H1 (cell line): Measurements from ENCODE around the gene RXRA. TPM values are rescaled to one million over a fixed set of nuclear protein-coding genes. Genes with fewer than 3 reads are reported as not detected.

Source experiments
- CTCF ChIA-PET: fragments of 300-600 bp; sonication (Branson Sonifier 250); formaldehyde crosslinking; loops from one replicate; lab custom pipeline; 2021; ENCODE audit not compliant: partially characterized antibody; lab: Charles Lee
- POLR2A ChIA-PET: fragments of 300-600 bp; sonication (Branson Sonifier 250); formaldehyde crosslinking; loops from one replicate; lab custom pipeline; 2021; ENCODE audit warnings: inconsistent platforms; ENCODE audit not compliant: partially characterized antibody; lab: Charles Lee
- DNase-seq, 2 experiments: peaks; one replicate each; pipeline versions ENCODE4 v3.0.0 to v3.0.0-alpha.2; 2010 to 2022; ENCODE audit warnings: low spot score in 2 of 2, low read depth in 1 of 2, mixed read lengths in 1 of 2
- FAIRE-seq: peaks from 2 replicates; lab custom pipeline; 2011; peaks lifted over from hg19 to GRCh38; lab: Jason Lieb, UNC
- H2AFZ ChIP-seq: 2 replicates; pipeline ENCODE4 v1.8.1; 2012; ENCODE audit warnings: low read length, inconsistent platforms
- H2AK5ac ChIP-seq: 2 replicates; pipeline ENCODE4 v1.6.1; 2013; ENCODE audit warnings: low read depth, low read length
- H2BK120ac ChIP-seq: replicated peaks from 2 replicates; pipeline ENCODE3; 2013; ENCODE audit warnings: low read depth, low read length, inconsistent platforms
- H2BK12ac ChIP-seq: 2 replicates; pipeline ENCODE4 v1.6.1; 2013; ENCODE audit warnings: low read depth, low read length
- H2BK15ac ChIP-seq: 2 replicates; pipeline ENCODE4 v1.6.1; 2013; ENCODE audit warnings: low read length
- H2BK20ac ChIP-seq: 2 replicates; pipeline ENCODE4 v1.6.1; 2013; ENCODE audit warnings: low read length
- H2BK5ac ChIP-seq: 2 replicates; pipeline ENCODE4 v1.6.1; 2013; ENCODE audit warnings: low read depth, low read length
- H3K14ac ChIP-seq: 2 replicates; pipeline ENCODE4 v1.6.1; 2013; ENCODE audit warnings: inconsistent platforms; ENCODE audit not compliant: insufficient read length
- H3K18ac ChIP-seq: 2 replicates; pipeline ENCODE4 v1.6.1; 2013; ENCODE audit warnings: low read length; ENCODE audit errors: extremely low read depth
- H3K23ac ChIP-seq: 2 replicates; pipeline ENCODE4 v1.6.1; 2013; ENCODE audit warnings: inconsistent platforms; ENCODE audit not compliant: insufficient read length
- H3K23me2 ChIP-seq: 2 replicates; pipeline ENCODE4 v1.6.1; 2013; ENCODE audit warnings: low read depth, low read length
- H3K27ac ChIP-seq: 2 replicates; pipeline ENCODE4 v1.6.1; 2011; ENCODE audit warnings: low read depth, low read length, inconsistent platforms
- H3K27me3 ChIP-seq, 4 experiments: replicated peaks in 1 of 4; 1 replicate in 1 of 4; 2 replicates in 3 of 4; pipeline versions ENCODE4 v1.6.1 to v1.8.1; 2011 to 2013; ENCODE audit warnings: low read length in 3 of 4, mild to moderate bottlenecking in 3 of 4, inconsistent platforms in 2 of 4, mixed read lengths in 2 of 4, moderate library complexity in 1 of 4; ENCODE audit not compliant: control insufficient read depth in 3 of 4, insufficient read depth in 3 of 4; ENCODE audit errors: extremely low read depth in 1 of 4
- H3K36me3 ChIP-seq, 4 experiments: 2 replicates each; pipeline versions ENCODE4 v1.6.1 to v1.8.1; 2011 to 2013; ENCODE audit warnings: mild to moderate bottlenecking in 4 of 4, low read length in 3 of 4, moderate library complexity in 2 of 4, control low read depth in 1 of 4, inconsistent platforms in 1 of 4; ENCODE audit not compliant: insufficient read depth in 4 of 4, control insufficient read depth in 2 of 4
- H3K4ac ChIP-seq: replicated peaks from 2 replicates; pipeline ENCODE3; 2013; ENCODE audit warnings: low read length, low read depth, mixed read lengths, inconsistent platforms; ENCODE audit not compliant: insufficient read length
- H3K4me1 ChIP-seq, 4 experiments: replicated peaks in 1 of 4; 1 replicate in 1 of 4; 2 replicates in 3 of 4; pipeline versions ENCODE4 v1.6.1 to v1.8.1; 2011 to 2013; ENCODE audit warnings: low read length in 3 of 4, inconsistent platforms in 2 of 4, mixed read lengths in 1 of 4; ENCODE audit not compliant: insufficient read depth in 4 of 4, control insufficient read depth in 3 of 4
- H3K4me2 ChIP-seq, 2 experiments: 2 replicates each; pipeline versions ENCODE4 v1.6.1 to v1.8.1; 2011 to 2013; ENCODE audit warnings: low read depth in 2 of 2, low read length in 2 of 2, control low read depth in 1 of 2, inconsistent platforms in 1 of 2, mild to moderate bottlenecking in 1 of 2; ENCODE audit not compliant: insufficient read depth in 1 of 2
- H3K4me3 ChIP-seq, 4 experiments: fragments of 200-600, 300-600 bp in 1 of 4; sonication (generic), shearing (Covaris generic), sonication (Bioruptor Twin) in 1 of 4; 2 replicates each; pipeline versions ENCODE4 v1.5.1 to v1.8.1; 2011 to 2016; ENCODE audit warnings: low read length in 4 of 4, low read depth in 3 of 4, control low read depth in 2 of 4, inconsistent platforms in 2 of 4, mild to moderate bottlenecking in 2 of 4, mixed read lengths in 1 of 4, moderate library complexity in 1 of 4; ENCODE audit not compliant: insufficient read depth in 2 of 4; ENCODE audit errors: extremely low read depth in 1 of 4
- H3K56ac ChIP-seq: replicated peaks from 2 replicates; pipeline ENCODE3; 2013; ENCODE audit warnings: low read depth, mild to moderate bottlenecking, mixed read lengths, low read length, inconsistent platforms; ENCODE audit not compliant: insufficient read length
- H3K79me1 ChIP-seq: 2 replicates; pipeline ENCODE4 v1.6.1; 2013; ENCODE audit warnings: low read depth, low read length, control low read depth
- H3K79me2 ChIP-seq, 2 experiments: 2 replicates each; pipeline versions ENCODE4 v1.6.1 to v1.8.1; 2012 to 2013; ENCODE audit warnings: low read length in 2 of 2, mild to moderate bottlenecking in 2 of 2, inconsistent platforms in 1 of 2; ENCODE audit not compliant: insufficient read depth in 2 of 2, control insufficient read depth in 1 of 2
- H3K9ac ChIP-seq, 4 experiments: replicated peaks in 1 of 4; 1 replicate in 1 of 4; 2 replicates in 3 of 4; pipeline versions ENCODE4 v1.6.1 to v1.8.1; 2011 to 2013; ENCODE audit warnings: low read depth in 3 of 4, low read length in 3 of 4, control low read depth in 2 of 4, mild to moderate bottlenecking in 2 of 4, moderate library complexity in 2 of 4, inconsistent platforms in 1 of 4; ENCODE audit errors: extremely low read depth in 1 of 4
- H3K9me3 ChIP-seq, 2 experiments: 2 replicates each; pipeline versions ENCODE4 v1.6.1 to v1.8.1; 2012 to 2013; ENCODE audit warnings: mild to moderate bottlenecking in 2 of 2, moderate library complexity in 2 of 2, control low read depth in 1 of 2, inconsistent platforms in 1 of 2, low read depth in 1 of 2, low read length in 1 of 2, mixed read lengths in 1 of 2; ENCODE audit not compliant: insufficient read depth in 2 of 2
- H4K20me1 ChIP-seq, 2 experiments: replicated peaks in 1 of 2; 2 replicates each; pipeline versions ENCODE3 to v1.8.1; 2011 to 2013; ENCODE audit warnings: inconsistent platforms in 2 of 2, low read length in 2 of 2, mild to moderate bottlenecking in 1 of 2; ENCODE audit not compliant: insufficient read depth in 2 of 2, control insufficient read depth in 1 of 2
- H4K5ac ChIP-seq: 2 replicates; pipeline ENCODE4 v1.6.1; 2013; ENCODE audit warnings: low read length, low read depth, mixed read lengths, inconsistent platforms; ENCODE audit not compliant: insufficient read length
- H4K8ac ChIP-seq: 2 replicates; pipeline ENCODE4 v1.8.0; 2013; ENCODE audit warnings: mild to moderate bottlenecking, moderate library complexity, low read length, inconsistent platforms; ENCODE audit not compliant: insufficient read depth; ENCODE audit errors: extremely low read depth
- H4K91ac ChIP-seq: replicated peaks from 2 replicates; pipeline ENCODE3; 2013; ENCODE audit warnings: low read length, mixed read lengths, inconsistent platforms; ENCODE audit not compliant: insufficient read length
- ASH2L ChIP-seq: fragments of 200-600, 300-600 bp; sonication (generic); IDR thresholded peaks from one replicate; pipeline ENCODE4 v1.7.1; 2017; ENCODE audit warnings: low read length
- CTCF ChIP-seq, 3 experiments: IDR thresholded peaks; 1 replicate in 2 of 3; 2 replicates in 1 of 3; pipeline versions ENCODE4 v1.5.1 to v1.6.1; 2011; ENCODE audit warnings: low read length in 3 of 3, mild to moderate bottlenecking in 3 of 3, inconsistent platforms in 2 of 3, low read depth in 1 of 3, moderate library complexity in 1 of 3; ENCODE audit not compliant: insufficient read depth in 1 of 3; ENCODE audit errors: control extremely low read depth in 1 of 3
- HDAC2 ChIP-seq, 2 experiments: fragments of 300-600 bp in 1 of 2; sonication (generic) in 1 of 2; IDR thresholded peaks; 2 replicates each; pipeline ENCODE4 v1.6.1; 2011 to 2012; ENCODE audit warnings: low read depth in 2 of 2, low read length in 2 of 2, mild to moderate bottlenecking in 2 of 2, moderate library complexity in 2 of 2, borderline replicate concordance in 1 of 2, inconsistent platforms in 1 of 2
- PHF8 ChIP-seq: fragments of 200-600 bp; sonication (generic); conservative IDR thresholded peaks from 2 replicates; pipeline ENCODE4 v1.7.1; 2012; ENCODE audit warnings: low read depth, mild to moderate bottlenecking, inconsistent platforms, low read length, moderate library complexity
- POLR2A ChIP-seq, 2 experiments: IDR thresholded peaks; 1 replicate in 1 of 2; 2 replicates in 1 of 2; pipeline ENCODE4 v1.6.1; 2011; ENCODE audit warnings: low read depth in 2 of 2, low read length in 2 of 2, mild to moderate bottlenecking in 2 of 2; ENCODE audit errors: control extremely low read depth in 1 of 2
- RAD21 ChIP-seq, 2 experiments: IDR thresholded peaks in 1 of 2; conservative IDR thresholded peaks in 1 of 2; 2 replicates each; pipeline ENCODE4 v1.6.1; 2011; ENCODE audit warnings: low read depth in 2 of 2, low read length in 2 of 2, improper control_type of control experiment in 1 of 2, inconsistent platforms in 1 of 2, mild to moderate bottlenecking in 1 of 2, moderate library complexity in 1 of 2
- SAP30 ChIP-seq: fragments of 300-600 bp; sonication (generic); IDR thresholded peaks from 2 replicates; pipeline ENCODE4 v1.7.1; 2012; ENCODE audit warnings: low read length, moderate library complexity, mild to moderate bottlenecking, inconsistent platforms; ENCODE audit not compliant: insufficient read depth, insufficient replicate concordance
- TAF1 ChIP-seq: IDR thresholded peaks from 2 replicates; pipeline ENCODE4 v1.6.1; 2011; ENCODE audit warnings: mild to moderate bottlenecking, low read depth, low read length
- TAF7 ChIP-seq: optimal IDR thresholded peaks from 2 replicates; pipeline ENCODE3; 2011; ENCODE audit warnings: low read depth, mild to moderate bottlenecking, inconsistent platforms, low read length, moderate library complexity, borderline replicate concordance
- WGBS, 2 experiments: shearing (Covaris generic) in 1 of 2; methylation state at CpG; one replicate each; pipeline versions ENCODE4 v1.1.6 to v1.1.7; 2013 to 2015; ENCODE audit warnings: low lambda C conversion rate in 2 of 2, mixed read lengths in 2 of 2, inconsistent platforms in 1 of 2, low coverage in 1 of 2, missing lambda C conversion rate in 1 of 2; ENCODE audit not compliant: insufficient replicate concordance in 2 of 2, insufficient coverage in 1 of 2, insufficient read length in 1 of 2; ENCODE audit errors: extremely low coverage in 1 of 2, missing lambda C conversion rate in 1 of 2; 5-methylcytosine and 5-hydroxymethylcytosine counted together
- polyA plus RNA-seq, 7 experiments: library from polyadenylated mRNA; depleted of rRNA in 3 of 7; stranded (reverse) in 5 of 7; unstranded in 2 of 7; fragments of >200 nt in 5 of 7; fragments of 200-250 nt in 2 of 7; gene quantifications; 1 replicate in 5 of 7; 2 replicates in 1 of 7; 4 replicates in 1 of 7; pipeline versions ENCODE4 v1.2.1 to v1.2.3, GENCODE V29; 2011 to 2013; ENCODE audit warnings: missing spikeins in 2 of 7, mixed read lengths in 2 of 7
- total RNA-seq: library from RNA; stranded (reverse); fragmentation: NEBNext Ultra II Directional; extraction: Animal tissue kit (Norgen Biotek cat#: 25700); gene quantifications from 2 replicates; pipeline ENCODE4 v1.2.1, GENCODE V29; 2021

The RXRA gene
- total and polyA plus RNA-seq, 2 of the 8 experiments (the other 6 are each of a cell fraction or from before 2014, with no cell fraction given) = 9.8 to 29.4 TPM

DNA sequence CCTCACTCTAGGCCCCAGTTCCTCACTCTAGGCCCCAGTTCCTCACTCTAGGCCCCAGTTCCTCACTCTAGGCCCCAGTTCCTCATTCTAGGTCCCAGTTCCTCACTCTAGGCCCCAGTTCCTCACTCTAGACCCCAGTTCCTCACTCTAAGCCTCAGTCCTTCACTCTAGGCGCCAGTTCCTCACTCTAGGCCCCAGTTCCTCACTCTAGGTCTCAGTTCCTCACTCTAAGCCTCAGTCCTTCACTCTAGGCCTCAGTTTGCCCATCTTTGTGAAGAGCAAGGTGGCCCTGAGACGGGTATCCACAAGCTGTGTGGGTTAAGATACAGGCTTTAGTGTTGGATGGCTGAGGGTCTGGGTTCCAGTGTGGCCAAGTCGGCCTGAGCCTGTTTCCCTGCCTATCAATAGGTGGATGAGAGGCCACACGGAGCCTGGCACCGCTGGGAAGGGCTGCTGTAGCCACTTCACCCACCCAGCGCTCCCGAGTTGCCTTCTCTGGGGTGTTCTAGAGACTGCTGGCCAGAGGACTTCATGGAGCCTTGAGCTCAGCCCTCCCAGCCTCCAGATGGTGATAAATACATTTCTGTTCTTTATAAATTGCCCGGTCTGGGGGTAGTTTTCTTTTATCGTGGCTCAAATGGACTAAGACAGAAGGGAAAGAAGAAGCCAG is 150.2 kb downstream of the RXRA start:
- H3K18ac ChIP-seq = no peak overlapping the region
- H2BK120ac ChIP-seq = no peak overlapping the region
- H4K5ac ChIP-seq = no peak overlapping the region
- no peak overlapping the region for H4K91ac ChIP-seq
- no peak overlapping the region for H3K23ac ChIP-seq
- no peaks in the 10 kb centered on the region for H3K79me2 ChIP-seq
- H3K4me3 ChIP-seq = no peak overlapping the region
- H3K79me1 ChIP-seq = no peaks in the 10 kb centered on the region
- H3K4me2 ChIP-seq = no peak overlapping the region
- H2BK15ac ChIP-seq = no peak overlapping the region
- no peak overlapping the region for H4K8ac ChIP-seq
- no peak overlapping the region for H3K27ac ChIP-seq
- H3K23me2 ChIP-seq = no peaks in the 10 kb centered on the region
- no peak overlapping the region for H2BK20ac ChIP-seq
- 92% methylated on average over 9 of the region's 9 CpGs; no CpG with 5 or more reads in 1 of the 2 experiments for WGBS, 2 experiments
- no peaks in the 10 kb centered on the region for H3K27me3 ChIP-seq
- no peak for TF ChIP-seq TAF1
- TF ChIP-seq PHF8 = no peak
- TF ChIP-seq HDAC2 (IDR thresholded peaks at IDR 0.05; ENCODE audit: borderline replicate concordance in 1 of 2, low read depth in 2 of 2, low read length in 2 of 2) = no peak
- TF ChIP-seq POLR2A (IDR thresholded peaks at IDR 0.05; ENCODE audit: control extremely low read depth in 1 of 2, low read depth in 2 of 2, low read length in 2 of 2) = no peak
- no peak for TF ChIP-seq SAP30
- TF ChIP-seq ASH2L = no peak
- no peak for TF ChIP-seq TAF7
- no peak for TF ChIP-seq CTCF (IDR thresholded peaks at IDR 0.05; ENCODE audit: control extremely low read depth in 1 of 3, insufficient read depth in 1 of 3, low read depth in 1 of 3, low read length in 3 of 3)
- no peak for TF ChIP-seq RAD21 (IDR thresholded peaks at IDR 0.05 in 1 of 2, conservative IDR thresholded peaks at IDR 0.05 in 1 of 2; ENCODE audit: low read depth in 2 of 2, low read length in 2 of 2)
- no peak overlapping the region for H2AFZ ChIP-seq
- H2AK5ac ChIP-seq = no peak overlapping the region
- DNase-seq (no peak), FAIRE-seq (no peak)
- H2BK5ac ChIP-seq = no peak overlapping the region
- H3K36me3 ChIP-seq = no peaks in the 10 kb centered on the region
- no peak overlapping the region for H3K14ac ChIP-seq
- no peak overlapping the region for H3K56ac ChIP-seq
- no peaks in the 10 kb centered on the region for H3K4me1 ChIP-seq
- no peak overlapping the region for H3K9ac ChIP-seq
- no peaks in the 10 kb centered on the region for H4K20me1 ChIP-seq
- ChIA-PET POLR2A (no interaction called here), CTCF (interaction anchor here (1.3 kb wide), 2 partner anchors 27 to 28 kb away, joined by 3 to 4 read pairs; no protein-coding TSS in a partner anchor)
- H3K4ac ChIP-seq = no peak overlapping the region
- H3K9me3 ChIP-seq = peaks cover 0 to 4% of the 10 kb centered on the region in 2 experiments; a peak in 1 of 4 replicates
- H2BK12ac ChIP-seq = no peak overlapping the region
